OCI-LY1 (cell line): Measurements from ENCODE around the gene RNMT.

ENCODE experiments used
- CTCF ChIP-seq: fragments of 200-600 bp; sonication (generic), shearing (Covaris generic); IDR thresholded peaks from 2 replicates; pipeline ENCODE4 v1.5.1; 2017; ENCODE audit warnings: mild to moderate bottlenecking, antibody characterized with exemption, low read length, moderate library complexity, mixed read lengths
- EZH2 ChIP-seq: fragments of 200-600 bp; sonication (generic), shearing (Covaris generic); IDR thresholded peaks from 2 replicates; pipeline ENCODE4 v1.8.0; 2017; ENCODE audit warnings: borderline replicate concordance, mixed run types, mild to moderate bottlenecking, antibody characterized with exemption, low read length, moderate library complexity, mixed read lengths

- TF ChIP-seq CTCF (no peak), EZH2 (no peak)
These were observed 4.0 kb downstream of the RNMT start for GRCh38 chr18:13730481-13730880.
